DMS 273 (cell line): Measurements from ENCODE around the gene CST5.
A peak's percentile ranks its signal among the peaks of the same experiment; 100 is the strongest.
"Not testable (repeated sequence)": the region's sequence is repeated elsewhere in the genome, so short reads cannot be mapped to it uniquely, and the experiment has no call there.

ENCODE experiments used
- DNase-seq: peaks from one replicate; lab custom pipeline; 2025; ENCODE audit not compliant: unreplicated experiment; lab: John Stamatoyannopoulos, UW

CST5 gene

GRCh38 chr20:23890867-23891266 is 11.3 kb upstream of the CST5 start:
- DNase-seq = not testable (repeated sequence)

GRCh38 chr20:23889775-23890187 is 10.2 kb upstream of the CST5 start:
- peak; percentile 80 for DNase-seq

- DNase-seq = no peak
Measured at GRCh38 chr20:23887856-23888255, 8.3 kb upstream of the CST5 start.

GRCh38 chr20:23884771-23885162 is 5.2 kb upstream of the CST5 start:
- no peak for DNase-seq

GRCh38 chr20:23884136-23884770 is 4.7 kb upstream of the CST5 start:
- DNase-seq = no peak

- no peak for DNase-seq
Measured at GRCh38 chr20:23881371-23881770, 1.8 kb upstream of the CST5 start.

- no peak for DNase-seq
Measured at GRCh38 chr20:23880417-23880816, 869 bp upstream of the CST5 start.

- no peak for DNase-seq
Measured at GRCh38 chr20:23879811-23880374, 345 bp upstream of the CST5 start.

- DNase-seq = no peak
Measured at GRCh38 chr20:23878787-23879186, 761 bp downstream of the CST5 start.

GRCh38 chr20:23878016-23878542 is 1.5 kb downstream of the CST5 start:
- not testable (repeated sequence) for DNase-seq

GRCh38 chr20:23877524-23877923 is 2.0 kb downstream of the CST5 start:
- DNase-seq = peak; percentile 19

- DNase-seq = no peak
Measured at GRCh38 chr20:23875606-23876237, 3.8 kb downstream of the CST5 start.

GRCh38 chr20:23874747-23875146 is 4.8 kb downstream of the CST5 start:
- peak; percentile 16 for DNase-seq

GRCh38 chr20:23873370-23874015 is 6.1 kb downstream of the CST5 start:
- no peak for DNase-seq

- DNase-seq = no peak
Measured at GRCh38 chr20:23872065-23872464, 7.5 kb downstream of the CST5 start.

- DNase-seq = no peak
Measured at GRCh38 chr20:23870461-23870860, 9.1 kb downstream of the CST5 start.

- DNase-seq = no peak
Measured at GRCh38 chr20:23869520-23869919, 10.0 kb downstream of the CST5 start.

- DNase-seq = no peak
Measured at GRCh38 chr20:23868321-23868720, 11.2 kb downstream of the CST5 start.

- no peak for DNase-seq
Measured at GRCh38 chr20:23867152-23867776, 12.3 kb downstream of the CST5 start.

GRCh38 chr20:23860771-23861170 is 18.8 kb downstream of the CST5 start:
- DNase-seq = not testable (repeated sequence)

GRCh38 chr20:23857962-23858595 is 21.5 kb downstream of the CST5 start:
- no peak for DNase-seq
